Esophagus squamous epithelium (tissue), 4 donors: ENCODE data around the gene BNC2.

ENCODE experiments used
- POLR2A ChIP-seq, 4 donors: fragments of 450-650 bp; IDR thresholded peaks; one replicate each; pipeline ENCODE4 v1.6.1; 2017; ENCODE audit warnings: antibody characterized with exemption in 4 of 4, mild to moderate bottlenecking in 4 of 4, moderate library complexity in 3 of 4
- TF ChIP-seq, protein P1 (sequence below), 6 experiments: fragments of 450-650 bp in 4 of 6; fragments of 200-600 bp in 2 of 6; sonication (generic) in 2 of 6; IDR thresholded peaks; one replicate each; pipeline ENCODE4 v1.5.1; 2016 to 2019; ENCODE audit warnings: antibody characterized with exemption in 6 of 6, mild to moderate bottlenecking in 4 of 6, moderate library complexity in 4 of 6

DNA sequence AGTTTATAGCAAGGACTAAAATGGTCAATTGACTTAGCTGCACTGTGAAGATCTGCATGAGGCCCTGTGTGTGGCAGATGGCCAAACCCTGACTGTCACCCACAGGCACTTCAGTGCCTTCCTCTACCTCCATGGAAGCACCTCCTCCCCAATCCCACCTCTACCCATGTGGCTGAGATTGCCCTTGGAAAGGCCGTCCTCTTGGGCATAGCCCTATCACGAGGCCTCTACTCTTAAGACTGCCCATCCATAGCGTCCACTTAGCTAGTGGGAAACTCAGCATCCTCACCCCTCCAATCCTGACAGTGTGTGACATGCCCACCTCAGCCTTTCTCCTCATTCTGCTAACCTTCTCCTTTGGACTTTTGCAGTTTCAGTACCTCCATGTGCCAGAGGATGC is 510.2 kb downstream of the BNC2 start:
- TF ChIP-seq, protein P1, sequence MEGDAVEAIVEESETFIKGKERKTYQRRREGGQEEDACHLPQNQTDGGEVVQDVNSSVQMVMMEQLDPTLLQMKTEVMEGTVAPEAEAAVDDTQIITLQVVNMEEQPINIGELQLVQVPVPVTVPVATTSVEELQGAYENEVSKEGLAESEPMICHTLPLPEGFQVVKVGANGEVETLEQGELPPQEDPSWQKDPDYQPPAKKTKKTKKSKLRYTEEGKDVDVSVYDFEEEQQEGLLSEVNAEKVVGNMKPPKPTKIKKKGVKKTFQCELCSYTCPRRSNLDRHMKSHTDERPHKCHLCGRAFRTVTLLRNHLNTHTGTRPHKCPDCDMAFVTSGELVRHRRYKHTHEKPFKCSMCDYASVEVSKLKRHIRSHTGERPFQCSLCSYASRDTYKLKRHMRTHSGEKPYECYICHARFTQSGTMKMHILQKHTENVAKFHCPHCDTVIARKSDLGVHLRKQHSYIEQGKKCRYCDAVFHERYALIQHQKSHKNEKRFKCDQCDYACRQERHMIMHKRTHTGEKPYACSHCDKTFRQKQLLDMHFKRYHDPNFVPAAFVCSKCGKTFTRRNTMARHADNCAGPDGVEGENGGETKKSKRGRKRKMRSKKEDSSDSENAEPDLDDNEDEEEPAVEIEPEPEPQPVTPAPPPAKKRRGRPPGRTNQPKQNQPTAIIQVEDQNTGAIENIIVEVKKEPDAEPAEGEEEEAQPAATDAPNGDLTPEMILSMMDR (IDR thresholded peaks at IDR 0.05) = no peak
- TF ChIP-seq POLR2A (IDR thresholded peaks at IDR 0.05) = no peak
